HG03135 (cell line): ENCODE measurements around the gene FAM110A.

Experiments used
- ATAC-seq: cut with Tn5 transposase; IDR thresholded peaks from one replicate; pipeline ENCODE4 v1.9.1; 2021; ENCODE audit warnings: mild to moderate bottlenecking, moderate library complexity; ENCODE audit not compliant: unreplicated experiment

FAM110A gene

DNA sequence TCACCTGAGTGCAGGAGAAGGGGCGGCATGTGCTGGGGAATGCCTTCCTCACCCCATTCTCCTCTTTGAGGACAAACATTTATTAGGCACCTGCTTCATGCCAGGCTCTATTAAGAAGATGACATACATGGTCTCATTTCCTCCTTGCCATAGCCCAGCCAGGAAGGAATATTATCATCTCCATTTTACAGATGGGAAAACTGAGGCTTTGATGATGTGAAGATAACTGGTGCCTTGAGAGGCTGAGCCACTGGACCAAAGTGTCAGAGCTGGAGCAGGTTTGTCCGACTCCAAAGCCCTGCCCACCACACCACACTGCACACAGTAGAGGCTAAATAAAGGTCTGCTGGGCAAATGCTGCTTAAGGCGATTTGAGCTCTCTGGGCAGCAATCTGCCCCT is 37.2 kb downstream of the FAM110A start:
- no peak for ATAC-seq

- ATAC-seq = no peak
Observed at GRCh38 chr20:871436-871835, 37.9 kb downstream of the FAM110A start.

DNA sequence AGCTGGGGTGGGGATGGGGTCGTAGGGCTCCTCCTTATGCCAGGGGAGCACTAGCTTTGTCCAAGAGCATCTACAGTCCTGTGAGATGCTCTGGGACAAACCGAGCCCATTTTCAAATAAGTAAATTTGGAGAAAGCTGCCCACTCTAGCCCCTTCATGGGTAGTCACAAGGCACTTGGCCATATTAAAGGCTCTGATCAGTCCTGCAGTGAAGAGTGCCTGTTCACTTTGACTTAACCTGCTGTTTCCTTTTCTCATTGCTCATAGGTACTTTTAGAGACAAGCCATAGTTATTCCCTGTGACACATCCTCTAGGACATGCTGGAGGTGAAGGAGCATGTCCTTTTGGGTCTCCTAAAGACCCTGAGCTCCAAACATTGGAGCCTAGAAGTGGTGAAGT is 38.4 kb downstream of the FAM110A start:
- no peak for ATAC-seq

DNA sequence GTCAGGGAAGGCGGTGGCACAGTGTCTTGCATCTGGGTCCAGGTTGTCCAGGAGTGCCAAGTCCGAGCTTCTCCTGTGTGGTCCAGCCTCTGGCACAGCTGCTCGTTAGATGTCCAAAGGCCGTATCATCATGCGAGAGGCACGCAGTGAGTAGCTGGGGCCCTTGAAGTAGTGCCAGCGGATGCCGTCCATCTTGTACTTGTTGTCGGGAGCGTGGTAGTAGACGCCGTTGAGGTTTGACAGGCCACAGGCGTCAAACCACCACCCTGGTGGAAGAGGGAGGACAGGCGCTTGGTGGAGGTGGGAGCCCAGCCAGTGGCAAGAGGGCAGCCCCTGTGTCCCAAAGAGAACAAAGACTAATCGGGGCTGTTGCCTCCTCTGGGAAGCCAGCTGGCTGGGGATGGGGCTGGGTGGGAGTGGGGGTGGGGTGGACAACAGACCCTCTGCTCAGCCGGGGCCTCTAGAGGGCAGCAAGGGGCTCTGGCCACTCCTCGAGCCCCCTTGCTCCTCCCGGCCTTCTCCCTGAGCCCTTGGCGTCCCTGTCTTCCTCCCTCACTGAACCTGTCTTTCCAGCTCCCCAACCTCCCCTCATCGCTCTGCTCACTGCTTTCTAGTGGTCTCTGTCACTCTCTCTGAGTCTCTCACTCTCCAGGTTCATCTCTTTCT is 39.5 kb downstream of the FAM110A start:
- no peak for ATAC-seq

GRCh38 chr20:873875-874607 is 40.5 kb downstream of the FAM110A start:
- ATAC-seq = no peak

GRCh38 chr20:875115-875514 is 41.6 kb downstream of the FAM110A start:
- ATAC-seq = no peak

DNA sequence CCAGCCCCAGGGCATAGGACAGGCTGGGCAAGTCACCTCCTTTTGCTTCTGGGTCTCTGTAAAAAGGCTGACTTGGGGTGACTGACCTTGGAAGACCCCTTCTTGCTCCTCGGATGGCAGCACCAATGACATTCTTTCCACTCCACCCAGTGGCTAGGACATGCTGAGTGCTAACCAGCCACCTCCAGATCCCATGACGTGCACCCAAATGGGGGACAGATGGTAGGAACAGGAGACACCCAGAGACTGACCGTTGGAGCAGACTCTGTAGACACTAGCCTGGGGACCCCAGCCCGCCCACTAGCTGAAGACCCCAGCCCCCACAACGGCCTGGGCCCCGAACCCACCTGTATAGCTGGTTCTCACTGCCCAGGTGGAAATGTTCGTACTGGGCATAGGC is 44.3 kb downstream of the FAM110A start:
- ATAC-seq = no peak

GRCh38 chr20:878511-879307 is 45.2 kb downstream of the FAM110A start:
- no peak for ATAC-seq

DNA sequence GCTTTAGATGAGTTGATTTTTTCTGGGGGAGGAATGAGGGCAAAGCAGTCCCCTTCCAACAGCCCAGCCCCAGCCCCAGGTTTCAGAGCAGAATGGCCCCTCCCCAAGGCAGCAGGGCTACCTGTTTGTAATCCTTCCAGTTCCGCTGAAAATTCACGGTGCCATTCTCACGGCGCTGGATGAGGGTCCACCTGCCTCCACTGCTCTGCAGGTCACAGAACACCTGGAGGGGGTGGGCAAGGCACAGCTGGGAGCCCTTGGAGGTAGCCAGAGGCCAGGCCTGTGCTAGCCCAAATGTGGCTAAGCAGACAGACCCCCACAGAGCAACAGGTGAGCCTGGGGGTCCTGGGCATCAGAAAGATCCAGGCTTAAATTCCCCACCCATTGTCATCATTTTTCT is 46.1 kb downstream of the FAM110A start:
- no peak for ATAC-seq

GRCh38 chr20:881051-881782 is 47.7 kb downstream of the FAM110A start:
- no peak for ATAC-seq

DNA sequence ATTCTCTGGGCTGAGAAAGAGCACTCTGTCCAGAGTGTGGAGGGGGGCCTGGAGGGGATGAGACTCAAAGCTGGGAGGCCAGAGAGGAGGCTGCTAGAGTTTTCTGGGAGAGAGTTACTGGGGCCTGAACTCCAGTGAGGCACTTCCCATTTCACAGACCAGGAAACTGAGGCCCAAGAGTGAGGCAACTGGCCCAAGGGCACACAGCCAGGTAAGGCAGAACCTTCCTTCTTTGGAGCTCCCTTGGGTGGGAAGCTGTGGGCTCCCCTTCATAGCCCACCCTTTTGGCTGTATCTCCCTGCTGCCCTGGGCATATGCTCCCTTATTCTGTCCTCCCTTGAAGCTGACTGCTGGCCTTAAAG is 48.2 kb downstream of the FAM110A start:
- no peak for ATAC-seq

- ATAC-seq = no peak
Observed at GRCh38 chr20:884983-885952, 51.8 kb downstream of the FAM110A start.

GRCh38 chr20:887137-887536 is 53.6 kb downstream of the FAM110A start:
- no peak for ATAC-seq

GRCh38 chr20:888057-888456 is 54.5 kb downstream of the FAM110A start:
- ATAC-seq = no peak

DNA sequence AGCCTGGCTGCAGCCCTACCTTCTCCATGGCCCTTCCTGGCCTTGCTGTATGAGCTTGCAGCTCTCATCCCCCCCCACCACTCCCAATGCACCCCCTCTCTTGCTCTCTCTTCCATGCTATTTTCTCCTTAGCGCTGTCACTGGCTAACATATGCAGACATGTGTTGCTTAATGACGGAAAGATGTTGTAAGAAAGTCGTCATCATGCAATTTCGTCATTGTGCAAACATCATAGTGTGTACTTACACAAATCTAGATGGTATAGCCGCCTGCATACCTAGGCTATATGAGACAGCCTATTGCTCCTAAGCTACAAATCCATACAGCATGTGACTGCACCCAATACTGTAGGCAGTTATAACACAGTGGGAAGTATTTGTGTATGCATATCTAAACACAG is 55.6 kb downstream of the FAM110A start:
- no peak for ATAC-seq

DNA sequence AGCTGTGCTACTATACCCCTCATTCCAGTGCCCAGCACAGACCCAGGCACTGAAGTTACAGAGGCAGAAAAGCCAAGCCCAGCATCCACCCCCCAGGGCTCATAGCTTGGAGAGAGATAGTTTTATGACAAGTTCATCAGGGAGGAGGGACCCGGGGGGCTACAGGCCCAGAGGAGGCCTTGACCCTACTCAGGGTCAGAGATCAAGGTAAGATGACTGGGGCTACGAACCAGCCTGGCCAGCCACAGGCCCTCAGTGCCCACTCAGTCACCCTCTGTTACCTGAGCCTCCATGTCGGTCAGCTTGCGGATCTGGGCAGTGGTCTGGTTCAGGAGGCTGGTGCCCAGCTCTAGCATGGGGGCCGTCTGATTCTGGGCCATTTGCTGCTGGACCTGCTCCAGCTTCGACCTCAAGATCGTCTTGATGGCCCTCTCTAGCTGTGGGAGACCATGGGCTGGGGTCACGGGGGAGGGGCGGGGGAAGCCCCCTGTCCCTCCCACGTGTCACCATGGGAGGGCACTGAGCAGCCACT is 56.5 kb downstream of the FAM110A start:
- no peak for ATAC-seq

DNA sequence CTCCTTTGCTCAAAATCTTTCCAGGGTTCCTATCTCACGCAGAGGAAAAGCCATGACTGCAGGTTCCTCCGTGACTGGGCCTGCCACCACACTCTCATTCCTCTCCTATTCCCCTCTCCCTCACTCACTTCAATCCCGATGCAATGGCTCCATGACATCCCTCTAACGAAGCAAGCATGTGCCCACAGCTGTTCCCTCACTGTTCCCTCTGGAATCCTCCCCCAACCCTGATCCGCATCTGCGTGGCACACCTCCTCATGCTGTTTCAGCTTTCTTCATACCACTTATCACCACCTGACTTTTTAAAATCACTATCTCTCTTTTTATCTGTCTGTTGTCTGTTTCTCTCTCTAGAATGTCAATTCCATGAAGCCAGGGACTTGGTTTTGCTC is 57.1 kb downstream of the FAM110A start:
- no peak for ATAC-seq

DNA sequence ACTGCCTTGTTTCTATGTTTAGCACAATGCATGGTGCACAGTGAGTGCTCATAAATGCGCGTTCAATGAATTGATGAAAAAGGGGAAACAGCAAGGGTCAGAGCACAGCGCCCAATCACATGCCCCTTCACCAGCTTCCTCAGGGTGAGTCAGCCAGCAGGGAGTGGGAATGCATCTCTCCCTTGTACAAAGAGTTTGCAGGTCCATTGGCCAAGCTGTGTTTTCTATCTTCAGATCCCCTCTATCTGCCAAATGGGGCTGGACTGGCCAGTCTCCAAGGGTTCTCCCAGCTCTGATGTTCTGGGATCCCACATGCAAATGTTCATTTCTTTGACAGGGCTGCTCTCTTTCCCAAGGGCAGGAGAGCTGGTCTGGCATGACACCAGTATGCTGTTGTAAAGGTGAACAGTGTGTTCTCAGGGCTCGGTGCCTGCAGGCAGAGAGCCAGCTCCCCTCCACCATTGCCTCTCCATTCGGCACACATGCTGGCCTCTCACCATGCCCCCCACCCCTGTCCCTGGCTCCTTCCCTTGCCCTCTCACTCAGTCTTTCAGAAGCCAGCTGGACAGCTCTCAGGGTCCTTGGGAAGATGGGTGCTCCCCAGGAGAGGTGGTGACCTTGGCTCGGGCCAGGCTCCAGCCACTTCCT is 57.7 kb downstream of the FAM110A start:
- no peak for ATAC-seq

- ATAC-seq = no peak
Observed at GRCh38 chr20:891706-892080, 58.2 kb downstream of the FAM110A start.
